HL-60/S4 (cell line): ENCODE data around the gene SMURF2.
"Not testable (repeated sequence)": the region's sequence is repeated elsewhere in the genome, so short reads cannot be mapped to it uniquely, and the experiment has no call there.

Experiments
- in situ Hi-C: fragments of 300-500 bp; cut with MboI; formaldehyde crosslinking; loops from 2 replicates; pipeline ENCODE4 v1.14.3; 2022; ENCODE audit warnings: low sequenced_read_pairs

Gene SMURF2

DNA sequence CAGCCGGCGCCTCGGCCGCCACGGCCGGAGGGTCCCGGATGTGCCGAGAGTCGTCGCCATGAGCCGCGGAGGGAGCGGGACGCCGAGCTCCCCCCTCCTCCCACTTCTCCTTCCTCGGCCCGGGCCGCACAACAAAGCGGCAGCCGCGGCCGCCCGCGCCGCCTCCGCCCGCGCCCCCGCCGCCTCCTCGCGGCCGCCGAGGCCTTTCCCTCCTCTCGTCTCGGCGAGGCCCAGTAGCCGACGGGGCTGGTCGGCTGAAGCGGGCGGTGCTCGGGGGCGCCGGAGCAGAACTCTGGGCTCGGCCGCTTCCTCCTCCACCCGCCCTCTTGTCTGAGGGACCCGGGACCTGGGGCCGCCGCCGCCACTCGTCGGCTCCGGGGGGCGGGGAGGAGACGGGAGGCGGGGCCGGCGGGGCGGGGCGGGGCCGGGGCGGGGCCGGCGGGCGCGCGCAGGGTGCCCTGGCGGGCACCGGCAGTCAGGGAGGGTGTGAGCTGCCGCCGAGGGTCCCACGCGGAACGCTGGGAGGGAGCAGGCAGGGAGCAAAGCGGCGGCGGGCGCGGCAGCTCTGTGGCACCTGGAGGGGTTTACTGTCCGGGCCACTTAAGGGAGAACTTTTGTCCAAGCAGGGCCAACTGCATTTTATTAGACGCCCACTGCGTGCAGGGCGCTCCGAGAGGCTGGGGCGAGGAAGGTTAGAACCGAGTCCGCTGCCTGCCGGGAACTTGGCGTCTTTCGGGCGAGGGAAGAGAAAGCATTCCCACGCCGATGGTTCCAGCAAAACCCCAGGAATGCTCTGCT is at the start of gene SMURF2:
TSS of gene SMURF2 (minus strand) at position 332 of the 798 bp plus-strand sequence. CDS start 427 bp downstream, outside the sequence.
- in situ Hi-C loops = no loop called here

DNA sequence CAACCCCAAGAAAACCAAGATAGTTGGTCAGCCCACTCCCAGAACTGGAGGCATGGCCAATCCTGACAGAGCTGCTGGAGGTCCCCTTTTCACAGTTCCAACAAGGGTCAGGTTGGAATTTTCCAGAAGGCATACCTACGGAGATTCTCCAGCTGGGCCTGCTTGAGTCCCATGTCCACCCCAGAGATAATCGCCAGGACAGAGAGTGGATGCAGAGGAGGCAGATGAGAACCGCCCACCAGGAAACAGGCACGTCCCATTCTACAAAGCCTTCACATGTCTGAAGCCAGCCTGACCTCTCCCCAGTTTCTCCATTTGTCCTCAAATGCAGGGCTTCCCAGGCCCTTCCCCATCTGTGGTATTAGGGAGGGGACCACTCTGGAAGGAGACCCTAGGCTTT is 47.4 kb upstream of the SMURF2 start:
- in situ Hi-C loops = no loop called here

DNA sequence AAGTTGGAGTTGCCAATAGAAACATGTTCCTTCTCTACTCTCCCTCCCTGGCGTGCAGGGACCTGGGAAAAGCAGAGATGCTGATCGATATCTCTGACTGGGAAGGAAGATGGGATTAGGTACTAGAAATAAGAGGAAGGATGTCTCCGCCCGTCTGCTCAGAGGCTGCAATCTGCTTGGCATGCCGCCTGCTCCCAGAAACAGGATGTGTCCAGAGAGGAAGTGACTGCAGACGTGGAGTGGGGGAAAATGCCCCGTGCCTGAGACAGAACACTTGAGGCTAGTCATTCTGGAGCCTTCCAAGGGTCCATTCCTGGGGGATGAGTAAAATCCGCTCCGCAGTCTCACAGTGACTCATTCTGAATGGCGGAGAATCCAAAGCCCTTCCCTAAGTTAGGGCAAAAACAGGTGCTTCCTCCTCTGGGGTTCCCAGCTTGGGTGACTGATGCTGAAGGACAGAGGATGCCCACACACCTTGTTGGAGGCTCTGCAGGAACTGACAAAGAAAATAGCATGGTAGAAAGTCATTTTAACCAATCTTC is 45.0 kb upstream of the SMURF2 start:
- in situ Hi-C loops = no loop called here

DNA sequence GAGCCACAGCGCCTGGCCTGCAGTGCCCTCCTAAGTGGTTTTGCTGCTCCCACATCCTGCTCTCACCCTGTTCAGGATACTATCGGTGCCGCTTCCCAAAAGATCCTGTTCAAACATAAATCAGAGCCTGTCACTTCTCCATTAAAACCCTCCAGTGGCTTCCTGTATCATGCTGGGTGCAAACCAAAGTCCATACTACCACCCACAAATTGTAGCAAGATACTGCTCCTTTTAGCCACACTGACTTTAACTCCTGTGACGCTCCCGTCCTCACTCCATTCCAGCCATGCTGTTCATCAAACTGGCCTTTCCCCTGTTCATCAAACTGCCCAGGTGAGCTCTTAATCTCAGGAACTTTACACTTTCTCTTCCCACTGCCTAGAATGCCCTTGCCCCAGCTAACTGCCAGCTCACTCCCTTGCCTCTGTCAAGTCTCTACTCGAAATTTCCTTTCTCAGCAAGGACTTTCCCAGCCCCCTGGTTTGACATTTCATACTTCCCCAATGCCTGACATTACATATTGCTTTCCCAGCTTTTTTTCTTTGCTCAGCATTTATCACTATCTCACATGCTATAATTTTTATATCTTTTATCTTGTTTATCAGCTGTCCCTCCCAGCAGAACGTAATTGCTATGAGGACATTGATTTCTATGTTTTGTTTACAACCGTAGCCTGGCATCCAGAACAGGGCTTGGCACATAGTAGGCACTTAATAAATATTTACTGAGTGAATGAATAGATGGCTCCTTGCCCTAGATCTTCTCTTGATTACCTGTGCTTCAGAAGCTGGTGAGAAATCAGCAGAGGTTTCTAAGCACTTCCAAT is 44.3 kb upstream of the SMURF2 start:
- in situ Hi-C loops = no loop called here

DNA sequence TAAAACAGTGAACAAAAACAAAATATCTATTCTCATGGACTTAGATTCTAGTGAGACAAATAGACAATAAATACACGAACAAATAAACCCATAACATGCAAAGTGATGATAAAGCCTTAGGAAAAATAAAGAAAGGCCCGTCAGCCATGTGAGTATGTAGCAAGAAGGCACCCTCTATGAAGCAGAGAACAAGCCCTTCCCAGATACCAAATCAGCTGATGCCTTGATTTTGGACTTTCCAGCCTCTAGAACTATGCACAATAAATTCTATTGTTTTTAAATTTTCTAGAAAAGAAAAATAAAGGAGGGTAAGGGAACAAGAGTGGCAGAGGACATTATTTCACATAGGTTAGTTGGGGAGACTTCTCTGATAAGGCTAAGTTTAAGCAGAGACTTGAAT is 40.7 kb upstream of the SMURF2 start:
- in situ Hi-C loops = no loop called here

DNA sequence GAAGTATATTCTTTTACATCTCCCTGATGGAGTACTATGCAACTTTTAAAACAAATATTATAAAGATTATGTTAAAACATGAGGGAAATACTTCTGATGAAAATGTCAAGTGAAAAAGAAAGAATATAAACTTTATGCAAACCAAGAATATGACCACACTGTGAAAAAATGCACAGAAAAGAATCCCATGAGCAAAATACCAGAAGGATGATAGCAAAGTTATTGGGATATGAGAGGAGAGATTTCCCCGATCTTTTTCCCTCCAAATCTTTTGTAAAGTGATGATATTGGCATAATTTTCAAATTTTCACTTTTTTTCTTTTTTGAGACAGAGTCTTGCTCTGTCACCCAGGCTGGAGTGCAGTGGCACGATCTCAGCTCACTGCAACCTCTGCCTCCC is 36.6 kb upstream of the SMURF2 start:
- in situ Hi-C loops = no loop called here

DNA sequence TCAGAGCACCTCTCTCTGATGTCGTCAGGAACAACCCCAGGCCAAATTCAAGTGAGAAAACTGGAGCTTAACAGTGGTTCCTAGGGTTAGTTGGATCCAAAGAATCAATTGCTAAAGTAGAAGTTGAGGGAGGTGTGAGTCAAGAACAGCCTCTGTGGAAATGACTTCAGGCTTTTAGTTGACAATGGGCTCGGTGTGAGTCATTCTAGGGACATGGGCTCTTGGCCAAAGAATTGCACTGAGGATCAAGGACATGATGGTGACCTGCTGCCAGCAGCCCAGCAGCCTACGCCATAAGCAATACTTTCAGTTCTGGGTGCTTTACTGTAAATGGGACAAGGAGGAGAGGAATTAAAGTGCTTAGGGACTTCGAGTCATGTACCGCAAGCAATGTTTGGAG is 32.1 kb upstream of the SMURF2 start:
- in situ Hi-C loops = no loop called here

DNA sequence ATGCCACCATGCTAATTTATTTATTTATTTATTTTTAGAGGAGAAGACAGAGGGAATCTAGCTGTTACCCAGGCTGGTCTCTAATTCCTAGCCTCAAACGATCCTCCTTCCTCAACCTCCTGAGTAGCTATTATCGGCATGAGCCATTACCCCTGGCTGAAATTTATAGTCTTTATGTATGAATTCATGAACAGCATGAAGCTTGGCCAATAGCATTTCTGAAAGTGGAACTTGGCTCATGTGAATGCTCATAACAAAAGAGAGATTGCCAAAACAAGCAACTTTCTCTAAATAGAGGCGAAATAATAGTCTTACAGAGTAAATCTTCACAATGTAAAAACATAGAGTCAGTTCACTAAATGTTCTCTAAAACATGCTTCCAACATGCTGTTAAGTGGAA is 30.1 kb upstream of the SMURF2 start:
- in situ Hi-C loops = no loop called here

DNA sequence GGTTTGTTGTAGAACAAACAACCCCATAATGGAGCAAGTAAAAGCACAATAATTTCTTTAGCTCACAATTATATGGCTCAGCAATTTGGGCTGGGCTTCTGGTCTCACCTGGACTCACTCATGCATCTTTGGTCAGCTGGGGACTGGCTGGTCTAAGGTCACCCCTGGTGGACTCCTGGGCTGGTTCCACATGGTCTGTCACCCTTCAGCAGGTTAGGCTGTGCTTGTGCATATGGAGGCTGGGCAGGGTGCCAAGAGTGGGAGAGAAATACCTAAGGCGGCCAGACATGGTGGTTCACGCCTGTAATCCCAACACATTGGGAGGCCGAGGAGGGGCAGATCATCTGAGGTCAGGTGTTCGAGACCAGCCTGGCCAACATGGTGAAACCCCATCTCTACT is 27.0 kb upstream of the SMURF2 start:
- in situ Hi-C loops = no loop called here

DNA sequence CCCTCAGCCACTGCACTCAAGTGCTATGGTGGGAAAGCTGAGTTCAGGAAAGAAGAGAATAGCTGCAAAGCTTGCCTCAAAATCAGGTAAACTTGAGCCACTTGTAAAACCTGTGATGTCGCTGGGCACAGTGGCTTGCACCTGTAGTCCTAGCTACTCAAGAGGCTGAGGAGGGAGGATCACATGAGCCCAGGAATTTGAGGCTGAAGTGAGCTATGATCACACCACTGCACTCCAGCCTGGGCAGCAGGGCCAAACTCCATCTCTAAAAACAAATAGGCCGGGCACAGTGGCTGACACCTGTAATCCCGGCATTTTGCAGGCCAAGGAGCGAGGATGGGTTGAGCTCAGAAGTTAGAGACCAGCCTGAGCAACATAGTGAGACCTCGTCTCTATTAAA is 26.4 kb upstream of the SMURF2 start:
- in situ Hi-C loops = no loop called here

DNA sequence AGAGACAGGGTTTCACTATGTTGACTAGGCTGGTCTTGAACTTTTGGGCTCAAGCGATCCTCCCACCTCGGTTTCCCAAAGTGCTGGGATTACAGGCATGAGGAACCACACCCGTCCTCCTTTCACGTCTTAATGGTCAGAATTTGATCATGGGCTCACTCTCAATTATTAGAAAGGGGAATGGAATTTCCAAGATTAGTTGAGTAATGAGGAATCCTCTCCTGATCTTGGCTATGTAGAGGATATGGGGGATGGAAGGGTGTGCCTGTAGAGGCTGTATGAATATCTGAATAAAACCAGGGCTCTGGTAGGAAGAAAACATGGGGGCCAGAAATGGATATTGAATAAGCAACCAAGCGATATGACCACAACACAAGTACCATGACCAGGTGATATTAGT is 25.9 kb upstream of the SMURF2 start:
- in situ Hi-C loops = no loop called here

DNA sequence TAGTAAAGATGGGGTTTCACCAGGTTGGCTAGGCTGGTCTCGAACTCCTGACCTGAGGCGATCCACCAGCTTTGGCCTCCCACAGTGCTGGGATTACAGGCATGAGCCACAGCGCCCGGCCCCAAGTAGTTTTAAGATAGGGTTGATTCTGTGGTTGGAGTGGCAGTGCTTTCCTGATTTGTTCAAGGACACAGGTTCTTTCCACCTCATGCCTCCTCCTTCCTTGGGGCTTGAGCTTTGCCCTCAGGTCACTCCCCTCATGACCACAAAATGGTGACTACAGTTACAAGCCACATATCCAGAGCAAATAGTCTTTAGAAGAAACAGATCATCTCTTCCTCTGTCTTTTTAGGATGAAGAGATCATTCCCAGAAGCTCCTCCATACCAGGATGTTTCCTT is 25.3 kb upstream of the SMURF2 start:
- in situ Hi-C loops = no loop called here

DNA sequence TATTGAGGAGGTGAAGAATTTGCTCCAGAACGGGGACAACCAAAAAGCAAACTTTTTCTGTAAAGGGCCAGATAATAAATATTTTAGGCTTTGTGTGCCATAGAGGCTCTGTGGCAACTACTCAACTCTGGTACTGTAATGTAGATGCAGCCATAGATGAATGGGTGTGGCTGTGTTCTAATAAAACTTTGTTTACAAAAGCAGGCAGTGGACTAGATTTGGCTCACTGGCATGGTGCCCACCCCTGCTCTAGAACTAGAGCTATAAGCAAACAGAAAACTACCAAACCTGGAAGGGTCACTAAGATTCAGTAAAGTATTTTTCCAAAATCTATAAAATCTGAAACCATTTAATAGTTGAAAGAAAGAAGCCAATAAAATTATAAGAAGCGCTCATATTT is 24.6 kb upstream of the SMURF2 start:
- in situ Hi-C loops = no loop called here

DNA sequence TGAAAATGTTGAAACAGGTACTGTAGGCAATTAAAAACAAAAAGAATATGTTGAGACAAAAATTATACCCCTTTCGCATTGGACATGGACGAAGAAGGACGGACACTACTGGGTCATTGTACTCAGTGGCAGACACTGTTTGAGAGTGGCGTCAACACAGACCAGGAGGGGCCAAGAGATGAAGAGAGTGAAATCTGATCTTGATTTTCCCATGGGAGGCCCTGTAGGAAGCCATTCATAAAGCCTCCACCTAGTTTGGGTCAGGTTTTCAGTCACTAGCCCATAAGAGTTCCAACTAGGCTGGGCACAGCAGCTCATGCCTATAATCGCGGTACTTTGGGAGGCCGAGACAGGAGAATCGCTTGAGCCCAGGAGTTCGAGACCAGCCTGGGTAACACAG is 23.6 kb upstream of the SMURF2 start:
- in situ Hi-C loops = no loop called here

DNA sequence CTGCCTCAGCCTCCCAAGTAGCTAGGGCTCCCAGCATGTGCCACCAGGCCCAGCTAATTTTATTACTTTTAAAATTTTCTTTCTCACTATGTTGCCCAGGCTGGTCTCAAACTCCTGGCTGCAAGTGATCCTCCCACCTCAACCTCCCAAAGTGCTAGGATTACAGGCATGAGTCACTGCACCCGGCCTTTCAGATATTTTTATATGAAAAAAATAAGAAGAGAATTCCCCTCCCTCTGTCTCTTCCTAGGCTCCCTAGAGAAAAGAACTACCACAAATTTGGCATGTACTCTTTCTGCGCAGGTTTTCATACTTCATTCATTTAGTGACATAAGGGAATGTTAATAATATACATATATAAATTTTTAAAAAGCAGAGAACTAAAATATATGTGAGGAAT is 21.7 kb upstream of the SMURF2 start:
- in situ Hi-C loops = no loop called here

DNA sequence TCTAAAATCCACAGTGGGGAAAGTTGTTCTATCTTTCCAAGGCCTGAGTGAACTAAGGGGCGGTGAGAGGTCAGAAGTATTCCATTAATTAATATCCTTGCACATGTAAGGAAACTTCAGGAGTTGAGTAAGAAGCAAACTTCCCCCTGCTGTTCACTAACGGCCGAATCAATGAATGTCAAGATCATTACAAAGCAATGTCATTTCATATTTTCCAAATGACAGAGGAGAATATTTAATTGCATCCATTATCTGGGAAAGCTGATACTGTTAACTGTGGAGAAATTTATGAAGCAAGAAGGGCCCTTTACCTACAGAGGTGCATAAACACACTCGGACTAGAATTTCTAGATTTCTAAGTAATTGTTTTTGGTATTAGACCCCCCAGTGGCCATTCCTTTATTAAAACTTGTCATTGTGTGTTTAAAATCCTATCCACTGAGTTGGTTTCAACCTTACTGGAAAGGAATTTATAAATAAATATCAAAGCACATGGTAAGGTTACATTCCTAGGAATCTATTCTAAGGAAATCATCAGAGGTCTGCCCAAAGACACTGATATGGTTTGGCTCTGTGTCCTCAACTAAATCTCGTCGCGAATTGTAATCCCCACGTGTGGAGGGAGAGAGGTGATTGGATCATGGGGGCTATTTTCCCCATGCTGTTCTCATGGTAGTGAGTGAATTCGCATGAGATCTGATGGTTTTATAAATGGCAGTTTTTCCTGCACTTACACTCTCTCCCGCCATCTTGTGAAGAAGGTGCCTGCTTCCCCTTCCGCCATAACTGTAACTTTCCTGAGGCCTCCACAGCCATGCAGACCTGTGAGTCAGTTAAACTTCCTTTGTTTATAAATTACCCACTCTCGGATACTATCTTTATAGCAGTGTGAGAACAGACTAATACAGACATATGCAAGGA is 20.4 kb upstream of the SMURF2 start:
- in situ Hi-C loops = no loop called here

DNA sequence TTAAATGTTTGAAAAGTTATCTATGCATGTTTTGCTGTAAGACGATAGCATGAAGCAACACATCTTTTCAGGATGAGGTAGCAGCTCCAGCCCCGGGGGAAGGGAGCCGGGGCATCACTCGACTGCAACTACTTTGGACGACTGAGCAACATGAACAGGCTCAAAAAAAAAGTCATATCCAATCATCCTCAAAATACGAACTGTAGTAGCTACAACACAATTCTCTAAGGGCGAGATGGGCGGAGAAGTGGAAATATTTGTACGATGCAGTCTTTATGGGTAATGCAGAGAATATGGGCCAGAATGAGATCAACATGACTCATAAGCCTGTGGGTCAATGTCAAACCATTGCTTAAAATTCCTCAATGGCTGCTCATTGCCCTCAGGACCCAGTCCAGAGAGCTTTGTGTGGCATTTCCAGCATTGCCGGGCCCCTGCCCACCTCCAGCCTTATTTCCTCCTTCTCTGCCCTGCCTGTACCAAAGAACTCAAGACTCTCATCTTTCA is 17.7 kb upstream of the SMURF2 start:
- in situ Hi-C loops = no loop called here

DNA sequence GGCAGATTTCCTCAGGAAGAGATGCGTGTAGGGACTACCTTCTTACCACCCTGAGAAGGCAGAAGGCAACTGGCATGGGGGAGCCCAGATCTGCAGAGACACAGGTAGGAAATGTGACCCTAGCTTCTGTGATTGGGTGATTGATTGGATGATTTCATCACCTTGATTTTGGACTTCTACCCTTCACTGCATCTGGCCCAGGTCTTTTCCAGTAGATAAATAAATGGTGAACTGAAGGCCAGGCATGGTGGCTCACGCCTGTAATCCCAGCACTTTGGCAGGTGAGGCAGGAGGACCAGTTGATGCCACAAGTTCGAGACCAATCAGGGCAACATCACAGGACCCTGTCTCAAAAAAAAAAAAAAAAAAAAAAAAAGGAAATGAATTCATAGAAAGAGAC is 14.7 kb upstream of the SMURF2 start:
- in situ Hi-C loops = no loop called here

DNA sequence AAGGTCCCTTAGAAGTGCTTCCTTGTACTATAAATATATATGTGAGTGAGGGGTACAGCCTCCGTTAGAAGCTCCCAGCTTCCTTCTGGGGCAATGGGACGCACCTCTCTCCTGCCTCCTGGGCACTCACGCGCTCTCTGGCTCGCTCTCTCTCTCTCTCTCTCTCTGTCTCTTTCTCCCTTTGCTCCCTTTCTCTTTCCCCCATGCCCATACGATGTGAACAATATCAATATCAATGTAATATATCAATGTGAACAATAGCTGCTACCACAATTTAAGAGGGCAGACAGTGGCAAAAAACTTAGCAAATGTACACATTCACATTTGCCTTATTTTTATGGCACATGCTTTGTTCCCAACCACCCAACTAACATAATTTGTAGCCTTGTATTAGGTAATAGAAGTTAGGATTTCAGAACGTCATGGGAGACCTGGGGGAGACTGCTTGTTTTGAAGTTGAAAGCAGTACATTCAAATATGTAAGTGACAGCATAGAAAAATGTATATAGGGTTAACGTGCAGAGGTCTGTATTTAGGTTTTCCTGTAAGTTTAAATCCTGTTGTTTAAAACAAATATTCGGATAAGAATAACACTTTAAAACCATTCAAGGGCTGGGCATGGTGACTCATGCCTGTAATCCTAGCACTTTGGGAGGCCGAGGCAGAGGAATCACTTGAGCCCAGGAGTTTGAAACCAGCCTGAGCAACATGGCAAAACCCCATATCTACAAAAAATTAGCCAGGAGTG is 8.9 kb upstream of the SMURF2 start:
- in situ Hi-C loops = not testable (repeated sequence)
